DMS79 treated with DMSO at 0.1 percent for 48 hours (cell line): Measurements from ENCODE around the gene LHX3.

Experiments used
- DNase-seq: peaks from one replicate; lab custom pipeline; 2025; lab: John Stamatoyannopoulos, UW

Gene LHX3

GRCh38 chr9:136192289-136193126 lies 12.4 kb downstream of the LHX3 start:
- no peak for DNase-seq

DNA sequence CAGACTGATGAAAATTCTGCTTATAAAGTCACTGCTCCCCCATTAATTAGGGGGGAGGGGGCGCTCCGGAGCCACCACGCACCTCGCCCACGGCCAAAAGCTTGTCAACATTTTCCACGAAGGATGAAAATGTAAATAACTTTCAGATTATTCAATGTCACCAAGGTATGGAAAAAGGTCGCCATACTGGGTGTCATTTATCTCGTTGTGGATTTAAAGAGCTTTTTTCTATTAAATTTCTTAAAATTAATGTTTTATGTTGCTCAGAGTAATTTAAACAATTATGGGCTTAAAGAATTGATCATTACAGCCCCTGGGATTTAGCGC lies 13.0 kb downstream of the LHX3 start:
- DNase-seq = no peak

GRCh38 chr9:136191099-136191959 lies 13.6 kb downstream of the LHX3 start:
- DNase-seq = peak; percentile 43

DNA sequence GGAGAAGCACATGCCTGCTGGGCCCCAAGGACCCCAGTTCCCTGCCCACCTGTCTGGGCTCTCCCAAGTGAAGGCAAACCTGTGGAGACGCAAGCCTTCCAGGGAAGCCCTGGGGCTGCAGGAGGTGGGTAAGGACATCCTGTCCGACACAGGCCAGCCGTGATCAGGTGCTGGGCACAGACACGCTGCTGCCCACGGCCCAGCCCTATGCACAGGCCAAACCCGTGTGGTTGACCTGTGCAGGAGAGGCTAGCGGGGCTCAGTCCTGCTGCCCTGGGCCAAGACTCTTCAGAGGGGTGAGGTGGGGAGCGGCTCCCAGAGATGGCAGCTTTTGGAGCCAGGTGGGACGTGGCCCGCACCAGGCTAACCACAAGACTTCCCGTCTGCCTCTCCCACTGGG lies 14.3 kb downstream of the LHX3 start:
- no peak for DNase-seq

- DNase-seq = no peak
Measured at GRCh38 chr9:136190237-136190601, 14.7 kb downstream of the LHX3 start.

DNA sequence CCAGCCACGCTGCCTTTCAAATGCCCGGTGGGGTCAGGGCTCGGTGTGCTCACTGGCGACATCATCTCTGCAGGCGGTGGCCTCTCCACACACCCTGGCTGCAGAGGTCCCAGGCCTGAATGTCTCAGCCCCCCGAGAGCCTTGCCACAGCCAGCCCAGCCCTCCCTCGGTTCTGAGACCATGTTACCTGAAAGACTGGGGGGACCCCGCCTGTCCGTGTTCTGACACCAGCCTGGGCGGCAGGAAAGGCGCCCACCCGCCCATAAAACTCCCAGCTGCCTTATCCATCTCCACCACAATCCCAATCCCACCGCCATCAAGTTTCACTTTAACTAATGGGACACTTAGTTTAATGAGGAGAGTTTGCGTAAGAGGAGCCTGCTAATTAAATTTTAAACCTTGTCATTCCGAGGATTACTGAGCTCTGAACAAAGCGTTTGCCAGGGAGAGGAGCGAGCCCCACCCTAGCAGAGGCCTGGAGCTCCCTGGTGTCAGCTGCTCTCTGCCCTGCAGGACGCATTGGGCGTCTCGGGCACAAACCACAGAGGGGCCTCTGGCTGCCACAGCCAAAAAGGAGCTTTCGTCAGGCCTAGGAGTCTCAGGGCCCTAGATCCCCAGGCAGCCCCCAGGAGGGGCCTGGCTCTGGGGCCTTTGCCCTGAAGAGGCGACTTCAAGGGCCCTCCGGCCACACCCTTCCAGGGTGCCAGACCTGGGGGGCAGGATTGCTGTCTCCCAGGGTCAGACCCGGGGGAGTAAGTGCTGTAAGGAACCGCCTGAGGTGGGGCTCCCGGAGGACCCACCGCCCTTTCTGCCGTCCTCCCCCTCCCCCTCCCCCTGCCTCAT lies 15.3 kb downstream of the LHX3 start:
- no peak for DNase-seq

DNA sequence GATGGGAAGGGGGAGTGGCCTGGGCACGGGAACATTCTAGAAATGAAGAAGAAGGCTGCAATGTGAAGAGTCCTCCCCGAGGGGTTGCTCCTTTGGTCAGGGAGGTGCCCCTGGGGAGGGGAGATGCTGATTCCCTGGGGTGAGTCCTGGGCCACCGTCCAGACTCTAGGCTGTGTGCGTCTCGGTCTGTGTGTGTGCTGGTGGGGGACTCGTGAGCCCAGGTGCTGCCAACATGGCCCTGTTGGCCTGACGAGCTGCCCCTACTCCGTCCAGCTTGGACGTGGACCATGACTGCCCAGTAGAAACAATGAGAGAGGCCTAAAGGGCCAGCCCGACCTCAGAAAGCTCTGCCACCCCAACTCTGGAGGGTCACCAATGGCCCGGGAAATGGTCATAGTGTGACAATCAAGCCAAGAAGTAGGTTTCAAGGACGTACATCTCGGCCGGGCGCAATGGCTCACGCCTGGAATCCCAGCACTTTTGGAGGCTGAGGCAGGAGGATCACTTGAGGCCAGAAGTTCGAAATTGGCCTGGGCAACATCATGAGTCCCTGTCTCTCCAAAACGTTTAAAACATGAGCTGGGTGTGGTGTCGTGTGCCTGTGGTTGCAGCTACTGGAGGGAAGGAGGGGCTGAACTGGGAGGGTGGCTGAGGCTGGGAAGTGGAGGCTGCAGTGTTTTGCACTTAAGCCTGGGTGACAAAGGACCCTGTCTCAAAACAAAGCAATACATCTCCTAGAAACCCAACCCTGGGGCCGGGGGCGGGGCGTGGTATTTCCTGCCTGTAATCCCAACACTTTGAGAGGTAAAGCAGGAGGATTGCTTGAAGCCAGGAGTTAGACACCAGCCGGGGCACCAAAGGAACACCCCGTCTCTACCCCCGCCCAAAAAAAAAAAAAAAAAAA lies 17.0 kb downstream of the LHX3 start:
- no peak for DNase-seq

GRCh38 chr9:136187197-136187596 lies 17.7 kb downstream of the LHX3 start:
- DNase-seq = no peak

DNA sequence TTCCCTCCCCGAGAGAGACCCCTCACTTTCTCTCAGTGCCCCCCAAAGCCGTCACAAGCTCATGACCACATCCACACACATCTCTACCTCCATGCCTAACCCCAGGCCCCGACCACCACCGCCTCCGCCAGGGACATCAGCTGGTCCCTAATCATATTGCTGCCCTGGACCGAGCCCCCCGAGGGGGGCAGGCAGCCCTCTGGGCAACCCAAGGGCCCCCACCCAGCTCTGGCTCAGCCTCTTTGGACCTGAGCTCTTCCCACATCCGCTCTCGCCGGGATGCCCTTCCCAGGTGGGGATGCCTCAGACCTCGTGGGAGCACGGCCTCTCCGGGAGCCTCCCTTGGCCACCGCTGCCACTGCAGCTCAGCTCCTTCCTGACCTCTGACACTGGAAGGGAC lies 18.5 kb downstream of the LHX3 start:
- no peak for DNase-seq

DNA sequence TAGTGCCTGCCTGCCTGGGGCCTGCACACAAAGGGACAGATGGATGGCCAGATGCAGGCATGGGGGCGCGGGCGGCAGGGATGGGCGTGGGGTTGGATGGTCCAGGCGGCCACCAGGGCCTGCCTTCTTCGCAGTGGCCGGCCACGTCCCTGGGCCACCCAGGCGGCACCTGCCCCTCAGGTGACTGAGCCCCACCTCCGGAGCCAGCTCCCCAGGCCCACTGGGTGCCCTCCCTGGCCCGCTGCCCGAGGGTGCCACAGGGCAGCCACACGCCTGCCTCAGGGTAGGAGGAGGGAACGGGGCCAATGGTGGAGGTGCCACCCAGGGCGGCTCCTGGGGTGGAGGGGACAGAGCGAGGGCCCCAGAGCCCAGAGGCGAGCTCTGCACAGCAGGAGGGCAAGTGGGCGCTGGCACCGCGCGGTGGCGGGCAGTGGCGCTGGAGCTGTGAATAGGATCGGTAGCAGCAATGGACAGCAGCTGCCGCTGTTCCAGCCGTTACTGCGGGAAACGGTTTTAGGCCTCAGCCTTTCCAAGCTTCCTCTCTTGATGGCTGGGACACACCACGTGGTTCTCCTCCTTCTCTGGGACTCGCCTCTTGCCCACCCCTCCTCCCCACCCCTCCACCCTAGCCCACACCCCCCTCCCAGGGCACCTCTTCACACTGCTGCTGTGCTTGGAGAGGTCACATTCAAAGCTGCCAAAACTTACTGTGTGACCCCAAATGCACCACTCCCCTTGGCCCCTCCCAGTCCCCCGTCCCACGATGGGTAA lies 19.1 kb downstream of the LHX3 start:
- no peak for DNase-seq

DNA sequence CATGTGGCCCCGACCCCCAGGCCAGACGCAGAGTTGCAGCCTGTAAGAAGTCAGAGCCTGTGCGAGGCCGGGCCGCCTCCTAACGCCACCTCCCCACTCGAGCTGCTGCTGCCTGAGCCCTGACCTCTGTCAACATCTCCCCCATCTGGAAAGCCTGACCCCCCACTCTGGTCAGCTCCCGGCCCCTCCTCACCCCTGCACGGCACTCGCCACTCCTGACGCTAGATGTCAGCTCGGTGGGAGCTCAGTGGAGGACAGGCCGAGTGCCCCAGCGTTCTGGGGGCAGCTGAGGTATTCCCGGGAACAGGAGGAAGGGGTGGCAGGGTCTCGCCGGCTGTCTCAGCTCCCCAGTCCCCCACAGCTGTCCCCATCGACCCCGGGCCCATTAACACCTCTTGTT lies 19.9 kb downstream of the LHX3 start:
- no peak for DNase-seq

- DNase-seq = no peak
Measured at GRCh38 chr9:136182850-136183422, 22.0 kb downstream of the LHX3 start.

DNA sequence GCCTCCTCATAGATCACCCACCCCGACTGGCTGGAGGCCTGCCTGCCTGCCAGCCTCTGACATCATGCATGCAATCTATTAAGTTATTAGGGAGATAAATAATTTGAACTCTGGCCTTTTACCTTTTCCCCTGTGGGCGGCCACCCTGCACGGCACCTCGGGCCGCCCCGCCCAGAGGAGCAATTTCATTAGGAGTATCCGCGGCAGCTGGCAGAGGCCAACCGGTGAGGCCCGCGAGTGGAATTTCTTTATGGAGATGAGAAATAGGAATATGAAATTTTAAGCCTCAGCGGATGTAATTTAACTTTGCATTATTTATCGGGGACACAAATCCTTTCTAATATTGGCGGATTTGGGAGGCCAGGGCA lies 22.5 kb downstream of the LHX3 start:
- no peak for DNase-seq

- no peak for DNase-seq
Measured at GRCh38 chr9:136181784-136182419, 23.0 kb downstream of the LHX3 start.

- DNase-seq = no peak
Measured at GRCh38 chr9:136180586-136180985, 24.3 kb downstream of the LHX3 start.

DNA sequence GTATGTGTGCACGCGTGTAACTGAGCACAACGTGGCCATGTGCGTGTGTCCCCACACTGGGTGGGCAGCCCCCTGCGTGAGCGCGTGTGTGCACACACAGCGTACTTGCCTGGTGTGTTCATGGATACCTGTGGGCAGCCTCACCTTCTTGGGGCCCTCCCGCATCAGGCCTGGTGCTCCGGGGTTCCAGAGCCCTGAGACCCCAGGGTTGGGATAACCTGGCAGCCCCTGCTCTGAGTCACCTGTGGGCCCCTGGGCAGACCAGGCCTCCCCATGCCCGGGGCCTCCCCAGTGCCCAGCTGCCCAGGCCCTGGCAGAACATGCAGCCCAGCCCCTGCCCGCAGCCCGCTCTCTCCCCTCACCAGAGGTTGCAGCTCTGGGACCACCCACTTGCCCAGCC lies 25.2 kb downstream of the LHX3 start:
- no peak for DNase-seq

DNA sequence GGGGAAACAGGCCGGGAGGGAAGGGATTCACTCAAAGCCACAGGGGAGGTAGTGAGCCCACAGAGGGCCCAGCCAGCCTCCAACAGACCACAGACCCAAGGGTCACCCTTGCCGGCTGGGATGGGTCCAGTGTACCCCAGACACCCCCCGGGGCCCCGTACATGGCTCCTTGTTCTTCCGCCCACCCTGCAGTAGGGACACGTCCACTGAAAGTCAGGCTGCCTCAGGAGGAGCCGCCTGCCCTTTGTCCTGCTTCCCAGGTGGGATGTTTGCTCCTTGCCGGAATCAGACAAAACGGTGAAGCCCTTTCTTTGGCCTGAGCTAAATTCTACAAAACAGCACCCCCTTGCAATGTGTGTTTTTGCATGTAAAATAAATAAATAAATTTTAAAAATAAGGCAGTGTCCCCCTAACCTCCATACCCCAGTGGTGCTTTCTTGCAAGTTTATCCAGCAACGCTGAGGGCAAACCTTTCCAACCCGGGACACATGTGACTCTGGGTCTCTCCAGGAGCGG lies 25.8 kb downstream of the LHX3 start:
- no peak for DNase-seq

GRCh38 chr9:136178773-136179075 lies 26.2 kb downstream of the LHX3 start:
- DNase-seq = no peak

- no peak for DNase-seq
Measured at GRCh38 chr9:136178061-136178772, 26.7 kb downstream of the LHX3 start.
